HG02943 (cell line): ENCODE data around the gene ZNF699.
"Not testable (repeated sequence)": the region's sequence is repeated elsewhere in the genome, so short reads cannot be mapped to it uniquely, and the experiment has no call there.

Source experiments
- ATAC-seq: cut with Tn5 transposase; IDR thresholded peaks from one replicate; pipeline ENCODE4 v1.9.1; 2021; ENCODE audit warnings: mild to moderate bottlenecking, low read depth, moderate library complexity; ENCODE audit not compliant: unreplicated experiment

Gene ZNF699

DNA sequence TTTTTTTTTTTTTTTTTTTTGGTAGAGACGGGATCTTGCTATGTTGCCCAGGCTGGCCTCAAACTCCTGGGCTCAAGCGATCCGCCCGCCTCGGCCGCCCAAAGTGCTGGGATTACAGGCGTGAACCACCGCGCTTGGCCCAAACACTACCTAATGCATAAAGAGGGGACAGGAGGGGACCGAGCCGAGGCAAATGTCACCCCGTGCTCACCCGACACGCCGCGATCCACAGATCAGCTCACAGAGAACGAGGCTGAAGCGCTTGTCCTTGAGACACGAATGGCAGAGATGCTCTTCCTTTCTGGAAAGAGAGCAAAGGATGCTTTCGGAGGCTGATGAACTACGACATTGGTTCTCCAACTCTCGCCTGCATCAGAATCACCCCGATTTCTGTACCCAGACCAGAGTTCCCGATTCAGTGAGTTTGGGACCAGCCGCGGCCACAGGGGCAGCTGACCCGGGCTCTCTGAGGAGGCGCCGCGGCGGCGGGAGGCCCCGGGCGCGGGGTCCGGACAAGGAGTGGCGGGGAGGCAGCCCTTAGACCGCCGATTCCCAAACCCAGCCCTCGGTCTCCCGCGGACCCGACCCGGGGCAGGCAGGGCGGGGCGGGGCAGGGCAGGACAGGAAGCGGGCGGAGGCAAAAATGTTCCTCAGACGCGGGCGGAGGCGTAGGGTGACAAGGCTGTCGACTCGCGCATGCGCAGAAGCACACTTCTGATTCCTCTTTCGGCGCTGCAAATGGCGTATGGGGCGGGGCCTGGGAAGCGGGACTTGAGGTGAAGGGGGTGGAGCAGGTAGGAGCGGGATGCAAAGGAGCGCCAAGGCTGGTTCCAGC lies at the start of gene ZNF699:
ZNF699 (minus strand) TSS at position 700 of the 835 bp plus-strand sequence. CDS start 4,719 bp downstream, outside the sequence.
- peak; percentile 96 for ATAC-seq

DNA sequence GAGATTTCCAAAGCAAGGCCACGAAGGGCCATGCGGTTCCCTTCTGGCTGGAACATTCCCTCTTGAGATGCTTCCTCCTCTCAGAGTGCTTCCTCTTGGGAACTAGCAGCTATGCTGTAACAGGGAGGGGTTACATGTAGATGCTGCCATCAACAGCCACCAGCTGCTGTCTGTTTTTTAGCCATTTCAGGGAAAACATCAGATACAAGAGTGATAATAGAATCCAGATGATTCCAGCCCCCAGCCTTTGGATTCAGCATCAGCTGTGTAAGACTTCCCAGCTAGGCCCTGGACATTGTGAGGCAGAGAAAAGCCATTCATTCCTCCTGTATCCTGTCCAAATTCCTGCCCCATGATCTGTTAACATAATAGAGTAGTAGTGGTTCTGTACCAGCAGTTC lies 45.0 kb upstream of the ZNF699 start:
- ATAC-seq = no peak

DNA sequence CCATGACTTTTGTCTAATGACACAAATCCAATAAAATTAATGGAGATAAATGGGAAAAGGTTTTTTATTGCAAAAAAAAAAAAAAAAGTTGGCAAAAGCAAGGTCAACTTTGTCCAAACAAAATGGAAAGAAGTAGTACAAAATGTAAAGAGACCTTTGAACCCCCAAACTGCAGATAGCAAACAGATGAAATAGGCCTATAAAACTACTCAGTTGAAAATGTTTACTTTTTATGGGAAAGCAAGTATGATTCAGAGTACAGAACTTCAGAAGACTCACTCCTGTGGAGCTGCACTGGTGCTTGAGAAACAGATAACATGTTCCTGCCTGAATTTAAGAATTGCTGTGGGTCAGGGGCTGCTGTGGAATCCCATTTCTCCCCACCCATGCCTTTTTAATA lies 43.4 kb upstream of the ZNF699 start:
- no peak for ATAC-seq

DNA sequence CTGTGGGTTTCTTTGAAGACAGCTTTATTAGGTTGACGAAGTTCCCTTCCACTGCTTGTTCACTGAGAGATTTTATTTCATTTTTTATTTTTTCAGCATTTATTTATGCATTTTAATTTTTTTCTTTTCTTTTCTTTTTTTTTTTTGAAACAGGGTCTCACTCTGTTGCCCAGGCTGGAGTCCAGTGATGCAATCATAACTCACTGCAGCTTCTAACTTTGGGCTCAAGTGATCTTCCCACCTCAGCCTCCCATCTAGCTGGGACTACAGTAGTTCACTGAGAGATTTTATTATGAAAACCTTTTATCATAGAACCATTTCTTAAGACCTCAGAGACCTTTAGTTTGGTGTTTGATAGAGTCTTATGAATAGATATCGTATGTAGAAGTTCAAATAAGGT lies 42.9 kb upstream of the ZNF699 start:
- ATAC-seq = no peak

DNA sequence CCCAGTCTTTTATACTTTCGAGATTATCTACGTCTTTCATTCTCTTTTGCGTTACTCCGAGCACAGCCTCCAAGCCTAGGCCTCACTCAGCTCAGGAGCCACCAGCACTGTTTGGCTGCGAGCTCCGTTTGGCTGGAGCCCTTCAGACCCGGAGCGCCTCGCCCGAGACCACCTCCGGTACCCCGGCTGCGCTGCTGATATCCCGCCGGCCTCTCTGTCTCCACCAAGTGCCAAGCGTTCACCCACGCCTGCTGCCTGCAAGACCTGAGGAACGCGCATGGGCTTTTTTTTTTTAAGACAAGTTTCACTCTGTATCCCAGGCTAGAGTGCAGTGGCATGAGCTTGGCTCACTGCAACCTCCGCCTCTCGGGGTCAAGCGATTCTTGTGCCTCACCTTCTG lies 39.0 kb upstream of the ZNF699 start:
- no peak for ATAC-seq

DNA sequence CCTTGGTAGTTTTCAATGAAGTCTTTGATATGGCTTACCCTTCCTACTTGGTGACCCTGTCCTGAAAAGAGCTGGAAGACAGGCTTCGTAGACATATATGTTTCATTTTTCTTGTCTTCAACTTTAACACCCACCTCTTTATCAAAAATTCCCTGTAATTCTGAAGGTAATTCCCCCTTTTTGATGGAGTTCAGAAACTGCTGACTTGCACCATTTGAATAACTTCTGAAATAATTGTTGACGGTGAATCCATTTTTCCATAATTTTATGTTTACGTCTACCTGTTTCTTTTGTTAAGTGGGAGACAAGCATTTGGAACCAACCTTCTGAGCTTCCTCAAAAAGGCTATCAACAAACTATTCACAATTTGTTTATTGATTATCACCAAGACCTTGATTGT lies 38.6 kb upstream of the ZNF699 start:
- ATAC-seq = no peak

DNA sequence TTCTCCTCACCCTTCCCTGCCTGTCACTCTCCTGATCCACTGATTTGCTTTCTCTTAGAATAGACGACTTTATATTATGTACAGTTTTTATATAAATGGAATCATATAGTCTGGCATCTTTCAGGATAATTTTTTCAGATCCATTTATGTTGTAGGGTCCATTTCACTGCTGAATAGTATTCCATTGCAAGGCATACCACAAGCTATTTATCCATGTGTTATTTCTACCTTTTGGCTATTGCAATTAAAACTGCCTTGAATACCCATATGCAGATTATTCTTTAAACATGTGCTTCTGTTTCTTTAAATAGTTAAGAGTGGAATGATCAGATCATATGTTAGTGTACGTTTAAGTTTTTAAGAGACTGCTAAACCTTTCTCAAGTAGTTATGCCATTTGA lies 35.4 kb upstream of the ZNF699 start:
- no peak for ATAC-seq

DNA sequence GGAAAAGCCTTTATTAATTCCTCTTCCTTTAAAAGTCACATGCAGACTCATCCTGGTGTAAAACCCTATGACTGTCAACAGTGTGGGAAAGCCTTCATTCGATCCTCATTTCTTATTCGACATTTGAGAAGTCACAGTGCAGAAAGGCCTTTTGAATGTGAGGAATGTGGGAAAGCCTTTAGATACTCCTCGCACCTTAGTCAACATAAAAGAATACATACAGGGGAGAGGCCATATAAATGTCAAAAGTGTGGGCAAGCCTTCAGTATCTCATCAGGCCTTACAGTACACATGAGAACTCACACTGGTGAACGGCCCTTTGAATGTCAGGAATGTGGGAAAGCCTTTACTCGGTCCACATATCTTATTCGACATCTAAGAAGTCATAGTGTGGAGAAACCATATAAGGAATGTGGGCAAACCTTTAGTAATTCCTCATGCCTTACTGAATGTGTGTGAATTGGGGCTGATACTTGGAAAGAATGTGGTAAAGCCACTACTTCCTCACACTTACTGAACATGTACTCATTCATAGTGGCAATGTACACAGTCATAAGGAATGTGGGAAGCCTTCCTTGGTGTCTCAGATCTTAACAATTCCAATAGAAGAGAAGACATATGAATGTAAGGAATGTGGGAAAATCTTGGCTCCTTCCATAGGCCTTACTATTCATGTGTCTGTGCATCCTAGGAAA lies 33.1 kb upstream of the ZNF699 start:
- no peak for ATAC-seq

DNA sequence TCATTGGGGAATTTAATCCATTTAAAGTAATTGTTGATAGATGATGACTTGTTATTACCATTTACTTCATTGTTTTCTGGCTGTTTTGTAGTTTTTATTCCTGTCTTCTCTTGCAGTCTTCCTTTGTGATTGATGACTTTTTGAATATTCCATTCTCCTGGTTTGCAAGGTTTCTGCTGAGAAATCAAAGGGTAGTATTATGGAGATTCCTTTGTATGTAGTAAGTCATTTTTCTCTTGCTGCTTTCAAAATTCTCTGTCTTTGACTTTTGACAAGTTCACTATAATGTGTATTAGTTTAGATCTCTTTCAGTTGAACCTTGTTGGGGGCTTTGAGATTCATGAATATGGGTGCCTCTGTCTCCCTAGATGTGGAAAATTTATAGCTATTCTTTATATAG lies 20.4 kb upstream of the ZNF699 start:
- ATAC-seq = no peak

DNA sequence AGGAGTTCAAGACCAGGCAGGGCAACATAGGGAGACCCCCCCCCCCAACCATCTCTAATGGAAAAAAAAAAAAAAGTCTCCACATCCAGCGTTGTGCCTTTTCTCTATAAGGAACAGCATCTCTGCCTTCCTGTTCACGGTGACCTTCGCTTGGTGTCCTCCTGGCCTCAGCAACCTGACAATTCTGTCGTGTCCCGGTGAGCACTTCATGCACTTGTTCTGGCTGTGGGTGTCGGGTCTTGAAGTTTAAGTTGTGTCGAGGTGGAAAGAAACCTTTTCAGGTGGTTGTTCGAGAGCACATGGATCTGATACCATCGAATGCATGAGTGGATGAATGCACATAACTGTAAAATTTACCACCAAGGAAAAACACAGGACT lies 14.9 kb upstream of the ZNF699 start:
- ATAC-seq = no peak

DNA sequence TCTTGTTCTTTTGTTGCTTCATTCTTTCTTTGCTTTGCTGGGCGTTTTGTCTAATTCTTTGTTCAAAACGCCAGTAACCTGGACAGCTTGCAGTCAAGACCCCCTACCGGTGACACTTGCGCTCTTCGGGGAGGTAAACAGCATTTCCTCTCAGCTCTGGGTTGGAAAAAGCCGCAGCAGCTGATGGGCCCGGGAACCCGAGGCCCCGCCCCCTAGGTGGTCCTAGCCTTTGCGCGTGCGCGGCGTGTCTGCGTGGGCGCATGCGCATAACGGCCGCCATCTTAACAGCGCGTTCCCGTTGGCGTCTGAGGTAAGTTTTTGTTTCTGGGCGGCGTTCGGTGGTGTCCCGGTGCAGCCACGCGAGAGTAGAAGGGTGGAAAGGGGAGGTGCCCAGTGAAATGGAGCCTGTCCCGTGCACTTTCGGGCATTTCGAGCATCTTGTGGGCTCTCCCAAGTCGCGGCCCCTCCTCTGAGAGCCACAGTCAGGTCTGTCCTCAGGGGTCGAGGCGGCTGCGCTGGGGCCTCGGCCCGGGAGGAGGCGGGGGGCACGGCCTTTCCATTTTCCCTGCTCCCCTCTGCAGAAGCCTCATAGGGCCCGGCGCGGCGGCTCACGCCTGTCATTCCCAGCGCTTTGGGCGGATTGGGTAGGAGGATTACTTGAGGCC lies 14.4 kb upstream of the ZNF699 start, which contains the start of gene ZNF559:
ZNF559 (plus strand) TSS at position 261 of the 665 bp plus-strand sequence. CDS start 14,371 bp downstream, outside the sequence.
- peak; percentile 97 for ATAC-seq

DNA sequence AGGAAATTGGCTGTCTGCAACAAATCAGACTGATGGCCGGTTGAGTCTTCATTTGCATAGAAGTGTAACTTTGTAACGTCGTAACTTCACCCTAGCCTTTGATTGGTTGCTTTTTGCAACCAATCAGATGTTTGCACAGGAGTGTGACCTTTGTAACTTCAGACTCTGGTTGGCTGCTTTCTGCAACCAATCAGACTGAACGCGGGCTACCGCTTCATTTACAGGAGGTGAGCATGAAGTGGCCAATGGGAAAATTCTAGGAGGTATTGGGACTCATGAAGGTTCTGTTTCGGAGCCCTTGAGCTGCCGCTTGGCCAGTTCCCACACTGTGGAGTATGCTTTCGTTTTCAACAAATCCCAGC lies 13.9 kb upstream of the ZNF699 start:
- peak; percentile 25 for ATAC-seq

DNA sequence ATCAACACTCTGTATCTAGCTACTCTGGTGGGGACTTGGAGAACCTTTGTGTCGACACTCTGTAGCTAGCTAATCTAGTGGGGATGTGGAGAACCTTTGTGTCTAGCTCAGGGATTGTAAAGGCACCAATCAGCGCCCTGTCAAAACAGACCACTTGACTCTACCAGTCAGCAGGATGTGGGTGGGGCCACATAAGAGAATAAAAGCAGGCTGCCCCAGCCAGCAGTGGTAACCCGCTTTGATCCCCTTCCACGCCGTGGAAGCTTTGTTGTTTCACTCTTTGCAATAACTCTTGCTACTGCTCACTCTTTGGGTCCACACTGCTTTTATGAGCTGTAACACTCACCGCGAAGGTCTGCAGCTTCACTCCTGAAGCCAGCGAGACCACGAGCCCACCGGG lies 12.6 kb upstream of the ZNF699 start:
- ATAC-seq = not testable (repeated sequence)

DNA sequence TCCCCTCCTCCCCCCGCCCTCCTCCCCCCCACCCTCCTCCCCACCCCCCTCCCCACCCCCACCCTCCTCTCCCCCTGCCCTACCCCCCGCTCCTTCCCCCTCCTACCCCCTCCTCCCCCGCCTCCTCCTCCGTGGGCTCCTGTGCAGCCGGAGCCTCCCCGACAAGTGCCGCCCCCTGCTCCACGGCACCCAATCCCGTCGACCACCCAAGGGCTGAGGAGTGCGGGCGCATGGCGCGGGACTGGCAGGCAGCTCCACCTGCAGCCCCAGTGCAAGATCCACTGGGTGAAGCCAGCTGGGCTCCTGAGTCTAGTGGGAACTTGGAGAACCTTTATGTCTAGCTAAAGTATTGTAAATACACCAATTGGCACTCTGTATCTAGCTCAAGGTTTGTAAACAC lies 12.1 kb upstream of the ZNF699 start:
- ATAC-seq = not testable (repeated sequence)

DNA sequence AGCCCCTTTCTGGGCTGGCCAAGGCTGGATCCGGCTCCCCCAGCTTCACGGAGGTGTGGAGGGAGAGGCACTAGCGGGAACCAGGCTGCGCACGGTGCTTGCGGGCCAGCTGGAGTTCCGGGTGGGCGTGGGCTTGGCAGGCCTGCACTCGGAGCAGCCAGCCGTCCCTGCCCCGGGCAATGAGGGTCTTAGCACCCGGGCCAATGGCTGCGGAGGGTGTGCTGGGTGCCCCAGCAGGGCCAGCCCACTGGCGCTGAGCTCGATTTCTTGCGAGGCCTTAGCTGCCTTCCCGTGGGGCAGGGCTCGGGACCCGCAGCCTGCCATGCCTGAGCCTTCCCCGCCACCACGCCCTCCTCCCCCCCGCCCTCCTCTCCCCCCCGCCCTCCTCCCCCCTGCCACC lies 11.7 kb upstream of the ZNF699 start:
- ATAC-seq = no peak

DNA sequence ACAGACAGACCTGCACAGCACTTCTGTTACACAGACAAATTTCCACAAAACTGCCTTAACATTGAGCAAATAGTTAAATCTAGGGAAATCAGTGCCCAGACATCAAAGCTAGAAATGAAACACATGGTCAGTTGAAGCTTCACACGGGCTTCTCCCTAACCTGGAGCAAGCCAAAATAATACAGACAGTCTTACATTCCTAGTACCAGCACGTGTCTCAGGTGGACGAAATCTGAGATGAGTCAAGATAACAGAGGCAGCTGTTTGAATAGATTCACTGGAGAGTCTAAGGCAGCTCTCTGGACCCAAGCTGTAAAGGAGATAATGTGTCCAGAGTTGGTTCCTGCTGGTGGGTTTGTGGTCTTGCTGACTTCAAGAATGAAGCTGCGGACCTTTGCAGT lies 4.1 kb upstream of the ZNF699 start:
- no peak for ATAC-seq

DNA sequence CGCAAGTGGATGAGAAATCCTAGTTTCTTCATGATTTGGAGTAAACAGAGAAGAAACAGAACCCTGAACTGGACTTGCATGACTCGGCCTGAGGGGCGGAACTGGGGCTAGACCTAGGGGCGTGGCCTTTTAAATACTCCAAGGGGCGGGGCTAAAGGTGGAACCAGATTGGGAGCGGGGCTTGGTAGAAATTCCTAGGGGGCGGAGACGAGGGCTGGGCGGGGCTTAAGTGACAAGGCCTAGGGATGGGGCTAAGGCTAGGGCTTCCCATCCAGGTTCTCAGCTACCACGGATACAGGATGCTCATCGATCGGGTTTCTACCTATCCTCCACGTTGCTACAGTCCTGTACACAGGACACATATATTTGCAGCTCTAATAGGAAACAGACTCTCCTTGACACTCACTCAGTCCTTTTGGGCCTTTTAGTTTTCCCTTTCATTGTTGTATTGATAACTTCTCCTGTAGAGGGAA lies 372 bp upstream of the ZNF699 start:
- ATAC-seq = peak; percentile 60

DNA sequence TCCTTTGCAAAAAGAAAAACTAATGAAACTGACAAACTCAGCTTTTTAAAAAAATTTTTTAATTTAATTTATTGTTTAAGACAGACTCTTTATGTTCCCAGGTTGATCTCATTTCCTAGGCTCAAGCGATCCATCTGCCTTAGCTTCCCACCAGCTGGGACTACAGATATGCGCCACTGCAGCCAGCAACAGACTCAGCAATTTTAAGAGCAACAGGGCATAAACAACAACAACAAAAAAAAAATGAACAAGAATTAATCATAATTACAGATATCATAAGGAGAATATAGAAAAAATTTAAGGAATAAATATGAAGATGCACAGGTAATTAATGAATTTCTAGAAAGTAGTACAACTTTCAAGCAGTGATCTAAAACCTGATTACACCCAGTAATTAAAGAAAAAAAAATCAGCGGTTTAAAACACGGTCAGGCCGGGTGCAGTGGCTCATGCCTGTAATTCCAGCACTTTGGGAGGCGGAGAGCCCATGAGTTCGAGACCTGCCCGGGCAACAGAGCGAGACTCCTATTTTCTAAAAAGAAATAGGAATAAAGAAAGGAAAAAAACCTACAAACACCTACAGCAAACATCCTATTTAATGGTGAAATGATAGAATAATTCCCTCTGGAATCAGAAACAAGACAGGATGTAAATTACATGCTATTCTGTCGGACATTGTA lies 1.4 kb downstream of the ZNF699 start:
- no peak for ATAC-seq

DNA sequence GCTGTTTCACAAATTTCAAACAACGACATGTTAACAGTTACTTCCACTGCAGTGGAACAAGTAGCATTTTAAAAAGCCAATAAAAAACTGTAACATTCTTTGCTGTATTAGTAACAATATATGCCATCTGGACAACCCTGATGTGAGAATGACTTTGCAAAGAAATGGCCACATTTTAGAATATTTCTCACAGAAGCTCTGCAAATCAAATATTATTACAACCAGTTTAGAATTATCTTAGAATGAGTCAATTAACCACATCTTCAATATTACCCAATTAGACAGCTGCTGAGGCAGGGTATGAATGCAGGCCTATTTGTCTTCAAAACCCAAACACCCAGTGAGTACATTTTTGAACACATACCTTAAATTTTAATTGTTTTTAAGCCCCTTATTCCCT lies 3.2 kb downstream of the ZNF699 start:
- ATAC-seq = no peak

DNA sequence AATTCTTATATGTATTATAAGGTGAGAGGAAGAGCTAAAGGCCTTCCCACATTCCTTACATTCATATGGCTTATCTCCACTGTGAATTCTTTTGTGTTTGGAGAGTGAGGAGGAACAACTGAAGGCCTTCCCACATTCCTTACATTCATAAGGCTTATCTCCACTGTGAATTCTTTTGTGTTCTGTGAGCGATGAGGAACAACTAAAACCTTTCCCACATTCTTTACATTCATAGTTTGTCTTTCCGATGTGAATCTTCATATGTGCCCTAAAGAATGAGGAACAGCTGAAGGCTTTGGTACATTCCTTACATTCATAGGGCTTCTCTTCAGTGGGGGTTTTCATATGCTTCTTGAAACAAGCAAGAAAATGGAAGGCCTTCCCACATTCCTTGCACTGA lies 13.3 kb downstream of the ZNF699 start:
- no peak for ATAC-seq

DNA sequence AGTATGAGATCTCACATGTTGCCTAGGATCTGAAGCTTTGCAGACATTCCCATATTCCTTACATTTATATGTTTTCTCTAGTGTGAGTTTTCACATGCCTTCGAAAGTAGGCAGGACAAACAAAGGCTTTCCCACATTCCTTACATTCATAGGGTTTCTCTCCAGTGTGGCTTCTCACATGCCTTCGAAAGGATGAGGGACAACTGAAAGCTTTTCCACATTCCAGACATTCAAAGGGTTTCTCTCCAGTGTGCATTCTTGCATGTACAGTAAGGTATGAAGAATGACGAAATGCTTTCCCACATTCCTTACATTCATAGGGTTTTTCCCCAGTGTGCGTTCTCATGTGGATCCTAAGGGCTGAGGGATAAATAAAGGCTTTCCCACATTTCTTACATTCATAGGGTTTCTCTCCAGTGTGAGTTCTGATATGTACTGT lies 14.2 kb downstream of the ZNF699 start:
- no peak for ATAC-seq
